Measurements from ENCODE around the gene ADH6.

GRCh38 chr4:99185581-99185980 lies 33.5 kb downstream of the ADH6 start:
- no peak for TF ChIP-seq CTCF (IDR thresholded peaks at IDR 0.05)
- no peak for TF ChIP-seq POLR2AphosphoS5 (IDR thresholded peaks at IDR 0.05)
- TF ChIP-seq EP300 (IDR thresholded peaks at IDR 0.05): no peak
- no peak for TF ChIP-seq POLR2A (IDR thresholded peaks at IDR 0.05)
